Tibial nerve (tissue), 3 donors: ENCODE results near the gene SHROOM3.

ENCODE experiments used
- POLR2A ChIP-seq, 2 donors: fragments of 450-650 bp; IDR thresholded peaks; one replicate each; pipeline ENCODE4 v1.6.1; 2017; ENCODE audit warnings: antibody characterized with exemption in 2 of 2, mild to moderate bottlenecking in 2 of 2, moderate library complexity in 2 of 2
- TF ChIP-seq, protein P1 (sequence below), 5 experiments: fragments of 200-600 bp in 3 of 5; fragments of 450-650 bp in 2 of 5; sonication (generic) in 3 of 5; IDR thresholded peaks; one replicate each; pipeline ENCODE4 v1.5.1; 2016 to 2019; ENCODE audit warnings: antibody characterized with exemption in 5 of 5, mild to moderate bottlenecking in 3 of 5, moderate library complexity in 2 of 5

- TF ChIP-seq, protein P1, sequence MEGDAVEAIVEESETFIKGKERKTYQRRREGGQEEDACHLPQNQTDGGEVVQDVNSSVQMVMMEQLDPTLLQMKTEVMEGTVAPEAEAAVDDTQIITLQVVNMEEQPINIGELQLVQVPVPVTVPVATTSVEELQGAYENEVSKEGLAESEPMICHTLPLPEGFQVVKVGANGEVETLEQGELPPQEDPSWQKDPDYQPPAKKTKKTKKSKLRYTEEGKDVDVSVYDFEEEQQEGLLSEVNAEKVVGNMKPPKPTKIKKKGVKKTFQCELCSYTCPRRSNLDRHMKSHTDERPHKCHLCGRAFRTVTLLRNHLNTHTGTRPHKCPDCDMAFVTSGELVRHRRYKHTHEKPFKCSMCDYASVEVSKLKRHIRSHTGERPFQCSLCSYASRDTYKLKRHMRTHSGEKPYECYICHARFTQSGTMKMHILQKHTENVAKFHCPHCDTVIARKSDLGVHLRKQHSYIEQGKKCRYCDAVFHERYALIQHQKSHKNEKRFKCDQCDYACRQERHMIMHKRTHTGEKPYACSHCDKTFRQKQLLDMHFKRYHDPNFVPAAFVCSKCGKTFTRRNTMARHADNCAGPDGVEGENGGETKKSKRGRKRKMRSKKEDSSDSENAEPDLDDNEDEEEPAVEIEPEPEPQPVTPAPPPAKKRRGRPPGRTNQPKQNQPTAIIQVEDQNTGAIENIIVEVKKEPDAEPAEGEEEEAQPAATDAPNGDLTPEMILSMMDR (IDR thresholded peaks at IDR 0.05), result no peak
- TF ChIP-seq POLR2A (IDR thresholded peaks at IDR 0.05), result no peak
These were observed 205.4 kb downstream of the SHROOM3 start for GRCh38 chr4:76640353-76640910.
